ENCODE results near the gene MAP3K7.

GRCh38 chr6:90586836-90587638, at the start of gene MAP3K7:
- TF ChIP-seq CTCF (IDR thresholded peaks at IDR 0.05 in 2 of 3, conservative IDR thresholded peaks at IDR 0.05 in 1 of 3; ENCODE audit: borderline replicate concordance in 1 of 3, insufficient read depth in 1 of 3, low read depth in 2 of 3, low read length in 2 of 3) (no peak), EZH2phosphoT487 (IDR thresholded peaks at IDR 0.05; ENCODE audit: borderline replicate concordance) (no peak)

Measured in HCT116 (cell line).